HG03354 (cell line): ENCODE measurements around the gene CHAF1B.
"Not testable (repeated sequence)": the region's sequence is repeated elsewhere in the genome, so short reads cannot be mapped to it uniquely, and the experiment has no call there.

Experiments
- ATAC-seq: cut with Tn5 transposase; IDR thresholded peaks from one replicate; pipeline ENCODE4 v1.9.1; 2021; ENCODE audit warnings: mild to moderate bottlenecking; ENCODE audit not compliant: unreplicated experiment, poor library complexity, severe bottlenecking

CHAF1B gene

GRCh38 chr21:36386031-36386642 lies 945 bp downstream of the CHAF1B start:
- no peak for ATAC-seq

DNA sequence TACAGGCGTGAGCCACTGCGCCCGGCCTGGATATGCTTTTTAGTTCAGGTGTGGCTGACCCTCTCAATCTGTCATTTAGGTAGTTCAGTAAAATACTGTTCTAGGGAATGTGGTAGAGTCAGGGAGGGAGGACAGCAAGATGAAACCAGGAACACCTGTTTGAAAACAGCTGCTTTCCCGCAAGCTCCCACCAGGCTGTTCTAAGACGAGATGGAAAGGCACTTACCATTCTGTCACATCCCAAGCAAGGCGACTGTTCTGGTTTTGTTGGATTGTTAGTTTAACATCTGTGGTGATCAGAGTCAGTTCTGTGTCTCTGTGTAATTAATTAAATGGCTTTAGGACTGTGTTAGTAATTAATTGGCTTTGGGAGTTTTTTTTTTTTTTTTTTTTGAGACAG lies 2.9 kb downstream of the CHAF1B start:
- ATAC-seq = no peak

DNA sequence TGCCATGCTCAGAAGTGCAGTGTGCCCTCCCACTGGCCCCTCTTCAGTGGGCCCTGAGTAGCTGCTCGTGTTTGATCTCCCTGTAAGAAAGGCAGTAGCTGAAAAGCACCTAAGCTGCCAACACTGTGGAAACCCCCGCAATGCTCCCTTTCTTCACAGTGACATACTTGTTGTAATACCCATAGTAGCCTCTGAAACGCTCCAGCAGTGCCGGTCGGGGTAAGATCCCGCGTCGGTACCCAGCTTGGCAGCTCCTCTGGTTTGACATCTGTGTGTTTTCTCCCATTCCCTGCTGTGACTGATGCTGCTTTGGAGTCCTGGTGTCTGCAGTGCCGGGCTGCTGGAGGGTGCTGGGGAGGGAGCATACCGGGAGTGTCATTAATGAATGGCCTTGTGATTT lies 3.6 kb downstream of the CHAF1B start:
- no peak for ATAC-seq

DNA sequence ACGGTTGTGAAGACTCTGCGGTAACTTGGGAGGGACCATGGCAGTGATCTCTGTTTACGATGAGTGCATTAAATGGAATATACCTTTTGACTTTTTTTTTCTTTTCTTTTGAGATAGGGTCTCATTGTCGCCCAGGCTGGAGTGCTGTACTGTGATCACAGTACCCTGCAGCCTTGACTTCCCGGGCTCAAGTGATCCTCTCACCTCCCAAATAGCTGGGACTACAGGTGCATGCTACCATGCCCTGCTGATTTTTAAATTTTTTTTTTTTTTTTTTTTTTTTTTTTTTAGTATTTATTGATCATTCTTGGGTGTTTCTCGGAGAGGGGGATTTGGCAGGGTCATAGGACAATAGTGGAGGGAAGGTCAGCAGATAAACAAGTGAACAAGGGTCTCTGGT lies 6.5 kb downstream of the CHAF1B start:
- ATAC-seq = not testable (repeated sequence)

- ATAC-seq = no peak
These were observed 10.3 kb downstream of the CHAF1B start for GRCh38 chr21:36395353-36396111.

GRCh38 chr21:36396325-36396724 lies 11.1 kb downstream of the CHAF1B start:
- ATAC-seq = no peak

- no peak for ATAC-seq
These were observed 11.8 kb downstream of the CHAF1B start for GRCh38 chr21:36396971-36397370.

GRCh38 chr21:36397606-36398005 lies 12.4 kb downstream of the CHAF1B start:
- ATAC-seq = no peak

- ATAC-seq = not testable (repeated sequence)
These were observed 14.5 kb downstream of the CHAF1B start for GRCh38 chr21:36399736-36400135.

DNA sequence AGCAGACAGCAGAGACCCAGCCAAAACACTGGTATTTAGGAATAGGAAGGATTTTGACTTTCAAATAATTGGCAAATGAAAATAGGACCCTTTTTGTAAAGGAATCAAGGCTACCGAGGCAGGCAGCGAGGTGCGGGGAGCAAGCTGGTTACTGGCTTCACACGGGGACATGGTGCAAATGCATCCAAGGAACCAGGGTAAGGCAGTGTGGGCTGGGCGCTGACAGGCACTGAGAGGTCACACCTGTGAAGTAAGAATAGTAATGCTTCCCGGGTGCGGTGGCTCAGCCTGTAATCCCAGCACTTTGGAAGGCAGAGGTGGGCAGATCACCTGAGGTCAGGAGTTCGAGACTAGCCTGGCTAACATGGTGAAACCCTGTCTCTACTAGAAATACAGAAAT lies 15.5 kb downstream of the CHAF1B start:
- ATAC-seq = no peak

DNA sequence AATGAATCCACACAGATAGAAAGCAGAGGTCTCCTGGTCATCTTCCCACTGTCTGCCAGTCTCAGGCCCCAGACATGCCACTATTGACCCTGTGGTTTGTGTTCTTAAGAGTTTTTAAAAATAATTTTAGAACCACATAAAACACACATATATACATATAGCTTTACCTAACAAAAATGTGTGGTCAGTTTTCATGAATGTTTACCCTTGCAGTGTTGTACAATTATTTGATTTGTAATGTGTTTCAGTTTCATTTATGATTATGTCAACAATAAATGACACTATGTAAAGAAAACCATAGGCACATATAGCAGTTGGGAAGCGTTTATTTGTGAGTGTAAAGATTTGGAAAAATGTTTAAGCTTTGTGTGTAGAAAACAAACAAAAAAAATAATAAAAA lies 17.1 kb downstream of the CHAF1B start:
- ATAC-seq = no peak

- no peak for ATAC-seq
These were observed 18.5 kb downstream of the CHAF1B start for GRCh38 chr21:36403713-36404112.

DNA sequence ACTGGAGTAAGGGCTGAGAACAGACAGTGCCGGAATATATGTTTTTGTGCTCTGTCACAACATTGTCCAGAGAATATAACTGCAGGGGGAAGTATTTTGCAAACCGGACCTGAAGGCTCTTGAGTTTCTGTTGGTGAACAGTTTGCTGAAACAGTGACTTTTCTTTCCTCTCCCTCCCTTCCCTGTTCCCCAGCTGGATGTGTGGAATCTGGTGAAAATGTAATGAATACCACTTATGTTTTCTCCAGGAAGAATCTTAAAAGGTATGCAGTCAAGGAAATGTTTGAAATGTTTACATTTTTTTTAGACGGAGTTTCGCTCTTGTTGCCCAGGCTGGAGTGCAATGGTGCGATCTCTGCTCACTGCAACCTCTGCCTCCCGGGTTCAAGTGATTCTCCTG lies 23.4 kb downstream of the CHAF1B start:
- ATAC-seq = no peak

DNA sequence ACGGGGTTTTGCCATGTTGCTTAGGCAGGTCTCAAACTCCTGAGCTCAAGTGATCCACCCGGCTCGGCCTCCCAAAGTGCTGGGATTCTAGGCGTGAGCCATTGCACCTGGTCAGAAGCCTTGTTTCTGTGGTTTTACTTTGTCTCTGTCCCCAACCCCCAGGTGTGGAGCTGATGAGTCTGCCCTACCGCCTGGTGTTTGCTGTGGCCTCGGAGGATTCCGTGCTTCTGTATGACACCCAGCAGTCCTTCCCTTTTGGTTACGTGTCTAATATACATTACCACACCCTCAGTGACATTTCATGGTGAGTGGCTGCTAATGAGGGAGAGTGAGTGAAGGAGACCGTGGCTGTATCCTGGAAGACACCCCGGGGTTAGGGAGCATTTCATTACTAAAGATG lies 26.1 kb downstream of the CHAF1B start:
- no peak for ATAC-seq

- ATAC-seq = no peak
These were observed 27.7 kb downstream of the CHAF1B start for GRCh38 chr21:36412916-36413315.

DNA sequence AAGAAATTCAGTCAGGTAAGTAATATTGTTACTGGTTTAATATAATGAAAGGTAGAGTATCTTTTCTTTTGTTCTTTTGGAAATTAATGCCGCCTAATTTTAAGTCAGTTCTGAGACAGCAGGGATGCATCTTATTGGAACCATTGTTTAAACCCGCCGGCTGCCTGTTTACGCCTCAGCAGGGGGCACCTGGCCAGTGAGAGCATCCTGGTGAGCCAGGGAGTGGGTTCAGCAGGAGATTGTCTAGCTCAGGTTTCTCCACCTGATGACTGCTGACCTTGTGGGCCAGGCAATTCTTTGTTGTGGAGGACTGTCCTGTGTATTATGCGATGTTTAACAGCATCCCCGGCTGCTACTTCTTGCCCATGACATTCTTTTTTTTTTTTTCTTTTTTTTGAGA lies 30.2 kb downstream of the CHAF1B start:
- ATAC-seq = no peak

- ATAC-seq = no peak
These were observed 34.0 kb downstream of the CHAF1B start for GRCh38 chr21:36419241-36419640.

GRCh38 chr21:36419996-36420395 lies 34.8 kb downstream of the CHAF1B start:
- ATAC-seq = no peak

DNA sequence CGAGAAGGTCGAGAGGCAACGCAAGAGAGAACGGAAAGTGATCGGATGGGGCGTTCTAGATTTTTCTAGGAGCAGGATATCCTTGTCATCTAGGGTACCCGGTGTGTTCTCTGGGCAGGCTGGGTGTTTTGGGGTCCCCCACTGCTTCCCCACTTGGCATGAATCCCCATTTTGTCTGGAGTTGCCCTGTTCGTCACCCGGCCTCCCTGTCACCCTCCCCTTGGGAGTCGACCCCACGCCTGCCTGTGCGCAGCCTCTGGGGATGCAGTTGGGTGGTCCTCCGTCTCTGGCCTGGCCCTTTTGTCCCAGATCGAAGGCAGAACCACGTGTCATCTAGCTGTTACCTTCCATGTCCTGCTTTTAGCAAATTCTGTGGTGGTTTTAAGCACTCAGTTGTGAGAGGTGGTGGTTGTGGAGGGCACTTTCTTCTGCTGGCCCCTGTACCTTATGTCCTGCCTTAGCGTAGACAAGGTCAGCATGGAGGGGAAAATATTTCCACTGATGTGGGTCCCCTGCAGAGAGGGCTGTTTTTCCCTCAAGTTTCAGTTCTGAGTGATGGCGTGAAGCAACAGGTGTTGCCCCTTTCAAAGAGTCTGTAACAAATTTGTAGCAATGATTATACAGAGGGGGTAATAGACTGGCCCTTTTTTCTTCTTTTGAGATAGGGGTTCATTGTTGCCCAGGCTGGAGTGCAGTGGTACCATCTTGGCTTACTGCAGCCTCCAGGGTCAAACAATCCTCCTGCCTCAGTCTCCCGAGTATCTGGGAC lies 35.6 kb downstream of the CHAF1B start:
- no peak for ATAC-seq

DNA sequence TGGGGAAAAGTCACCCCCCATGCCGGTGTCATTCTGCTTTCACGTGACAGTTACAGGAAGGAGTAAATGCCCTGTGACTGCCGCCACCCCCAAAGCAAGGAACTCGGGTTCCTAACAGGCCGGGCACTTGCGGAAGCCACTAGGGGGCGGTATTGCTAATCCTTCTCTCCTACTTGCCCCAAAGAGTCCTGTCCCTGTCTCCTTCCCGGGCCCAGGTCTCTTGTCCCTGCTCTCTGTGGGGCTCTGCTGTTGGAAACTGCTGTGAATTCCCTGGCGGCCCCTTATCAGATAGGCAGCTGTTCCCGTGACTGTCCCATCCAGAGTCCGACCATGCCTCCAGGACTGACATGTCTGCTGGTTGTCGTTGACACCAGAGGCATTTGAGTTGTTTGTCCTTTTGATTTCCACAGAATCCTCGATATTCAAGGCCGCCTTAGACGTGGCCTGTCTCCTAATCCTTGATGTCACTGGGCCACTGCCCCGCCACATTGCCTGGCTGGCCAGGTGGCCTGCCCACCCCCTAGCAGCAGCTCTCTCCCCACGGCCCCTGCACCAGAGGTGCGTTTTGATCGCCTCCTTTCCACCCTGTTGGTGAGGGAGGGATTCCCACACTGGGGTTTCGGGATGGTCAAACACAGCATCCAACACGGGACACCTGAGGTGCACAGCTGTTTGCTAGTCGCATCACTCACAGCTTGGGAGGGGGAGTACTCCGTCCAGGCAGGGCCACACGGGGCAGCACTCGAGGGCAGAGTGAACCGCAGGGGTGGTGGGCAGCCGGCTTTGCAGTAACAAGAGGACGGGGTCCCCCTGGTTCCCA lies 37.3 kb downstream of the CHAF1B start:
- ATAC-seq = no peak
